H4 (cell line): Measurements from ENCODE around the gene GUCA2B. TPM values are rescaled to one million over a fixed set of nuclear protein-coding genes. Genes with fewer than 3 reads are reported as not detected.

ENCODE experiments used
- DNase-seq: peaks from one replicate; pipeline ENCODE4 v3.0.0-alpha.2; 2015; ENCODE audit warnings: low spot score
- total RNA-seq: library from RNA; depleted of rRNA; stranded (reverse); fragments of >200 nt; shearing (Covaris generic); gene quantifications from 2 replicates; pipeline ENCODE4 v1.2.3, GENCODE V29; 2014; rRNA removed

The GUCA2B gene
- total RNA-seq: not detected in 2 replicates

DNA sequence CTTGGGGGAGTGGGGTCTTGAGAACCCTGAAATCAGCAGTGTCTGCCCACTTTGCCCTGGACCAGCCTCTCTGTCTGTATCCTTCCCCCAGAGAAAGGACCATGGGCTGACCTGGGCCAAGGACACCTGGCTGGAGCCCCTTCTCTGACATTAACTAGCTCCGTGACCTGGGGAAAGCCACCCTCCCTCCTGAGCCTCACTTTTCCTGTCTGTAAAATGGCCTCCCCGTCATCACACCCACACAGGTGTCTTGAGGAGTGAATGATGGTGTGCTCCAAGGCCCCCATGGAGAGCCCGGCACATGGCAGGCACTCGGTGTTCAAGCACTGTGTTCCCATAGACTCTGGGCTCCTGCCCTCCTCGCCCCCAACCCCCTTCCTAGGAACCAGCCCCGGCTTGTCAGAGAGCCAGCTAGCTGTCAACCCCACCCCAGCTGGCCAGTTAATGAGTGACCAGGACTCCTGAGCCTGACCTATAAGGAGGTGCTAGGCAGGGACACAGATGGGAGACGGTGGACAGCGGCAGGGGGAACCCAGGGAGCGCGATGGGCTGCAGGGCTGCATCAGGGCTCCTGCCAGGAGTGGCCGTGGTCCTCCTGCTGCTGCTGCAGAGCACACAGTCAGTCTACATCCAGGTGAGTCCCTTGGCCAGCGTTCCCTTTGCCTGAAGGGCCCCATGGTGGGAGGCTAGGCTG lies at the start of gene GUCA2B:
Gene GUCA2B, plus strand, starts transcription at position 504 of the 694 bp plus-strand sequence. Its CDS starts 41 bp downstream, at position 545.
- no peak for DNase-seq

DNA sequence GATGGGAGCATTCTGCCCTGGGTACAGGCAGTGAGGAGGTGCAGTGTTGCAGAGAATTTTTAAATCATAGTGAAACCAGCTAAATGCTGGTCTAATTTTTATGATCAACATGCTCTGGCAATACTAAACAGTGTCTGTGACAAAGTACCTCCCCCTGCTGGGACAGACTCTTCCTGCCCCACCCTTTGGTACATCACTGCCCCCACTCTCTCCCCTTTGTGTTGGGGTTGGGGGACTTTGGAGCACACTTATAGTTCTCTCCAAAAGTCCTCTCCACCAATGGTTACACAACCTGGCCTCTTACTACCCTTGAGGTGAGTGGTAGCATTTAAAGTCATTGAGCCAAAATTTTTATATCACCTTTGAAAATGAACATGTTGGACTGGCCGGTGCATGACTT lies 48.2 kb upstream of the GUCA2B start:
- no peak for DNase-seq

DNA sequence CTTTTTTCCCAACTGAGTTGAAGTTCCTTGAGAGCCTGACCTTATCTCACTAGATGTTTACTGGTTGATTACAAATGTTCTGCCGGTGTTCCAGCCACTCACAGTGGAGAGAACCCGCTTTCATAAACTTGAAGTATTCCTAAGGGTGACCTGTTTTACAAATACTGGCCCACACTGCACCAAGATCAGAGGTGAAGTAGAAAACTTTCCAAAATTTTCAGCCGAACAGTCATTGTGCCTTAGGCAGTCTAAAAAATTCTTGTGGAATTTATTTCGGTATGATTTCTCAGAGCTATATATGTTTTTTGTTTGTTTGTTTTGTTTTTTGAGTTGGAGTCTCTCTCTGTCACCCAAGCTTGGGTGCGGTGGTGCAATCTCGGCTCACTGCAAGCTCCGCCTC lies 44.9 kb upstream of the GUCA2B start:
- DNase-seq: no peak

DNA sequence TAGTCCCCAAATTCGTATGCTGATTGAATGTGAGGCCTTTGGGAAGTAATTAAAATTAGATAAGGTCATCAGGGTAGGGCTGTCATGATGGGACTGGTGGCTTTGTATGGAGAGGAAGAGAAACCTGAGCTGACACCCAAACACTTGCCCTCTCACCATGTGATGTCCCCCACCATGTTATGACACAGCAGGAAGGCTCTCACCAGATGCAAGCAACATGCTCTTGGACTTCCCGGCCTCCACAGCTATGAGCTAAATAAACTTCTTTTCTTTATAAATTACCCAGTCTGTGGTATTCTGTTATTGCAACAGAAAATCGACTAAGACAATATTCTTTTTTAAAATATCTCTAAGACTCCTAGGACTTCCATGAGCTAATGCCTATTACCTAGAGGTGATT lies 43.6 kb upstream of the GUCA2B start:
- peak; percentile 2 for DNase-seq

DNA sequence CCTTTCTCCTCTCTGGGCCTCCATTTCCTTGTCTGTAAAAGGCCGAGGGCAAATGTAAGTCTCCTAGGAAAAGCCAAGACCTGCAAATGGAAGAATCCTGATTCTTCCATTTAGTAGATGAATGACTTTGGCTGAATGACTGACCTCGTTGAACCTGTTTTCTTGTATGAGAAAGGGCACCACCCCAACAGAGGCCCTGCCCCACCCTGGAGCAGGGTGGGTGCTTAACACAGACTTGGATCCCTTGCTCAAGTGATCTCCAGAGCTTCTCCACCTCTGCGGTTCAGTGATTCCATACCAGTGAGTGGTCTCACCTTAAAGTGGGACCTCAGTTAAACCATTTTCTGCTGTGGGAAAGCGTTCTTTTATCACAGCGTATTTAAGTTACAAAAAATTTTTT lies 39.0 kb upstream of the GUCA2B start:
- no peak for DNase-seq

DNA sequence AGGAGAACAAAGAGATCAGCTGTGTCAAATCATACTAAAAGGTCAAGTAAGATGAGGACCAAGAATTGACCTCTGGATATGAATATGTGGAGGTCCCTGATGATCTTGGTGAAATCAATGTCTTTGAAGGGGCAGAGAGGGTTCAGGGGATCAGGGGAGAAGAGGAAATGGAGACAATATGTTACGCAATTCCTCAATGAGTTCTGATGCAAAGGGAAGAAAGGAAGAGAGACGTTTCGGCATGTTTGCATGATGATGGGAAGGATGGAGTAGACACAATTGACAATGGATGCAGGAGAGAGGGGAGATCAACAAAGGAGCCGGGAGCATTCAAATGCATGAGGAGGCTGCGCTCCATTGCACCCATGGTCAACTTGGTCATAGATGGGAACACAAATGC lies 36.0 kb upstream of the GUCA2B start:
- DNase-seq: no peak

DNA sequence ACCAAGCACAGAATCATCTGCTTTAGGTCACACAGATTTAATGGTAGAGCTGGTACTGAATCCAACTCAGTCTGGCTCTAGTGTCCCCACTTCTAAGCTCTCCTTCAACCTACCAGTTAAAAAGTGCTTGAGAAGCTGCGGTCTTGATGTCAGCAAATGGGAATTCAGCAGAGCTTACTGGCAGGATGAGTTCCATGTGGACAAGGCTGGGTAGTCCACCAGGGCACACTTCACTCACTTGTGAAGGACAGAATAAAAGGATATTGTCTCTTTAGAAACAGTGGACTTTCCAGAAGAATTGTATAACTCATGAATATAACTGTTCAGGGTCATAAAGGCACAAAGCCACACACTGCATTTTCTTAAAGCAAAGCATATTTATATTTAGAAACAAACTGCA lies 35.1 kb upstream of the GUCA2B start:
- no peak for DNase-seq

DNA sequence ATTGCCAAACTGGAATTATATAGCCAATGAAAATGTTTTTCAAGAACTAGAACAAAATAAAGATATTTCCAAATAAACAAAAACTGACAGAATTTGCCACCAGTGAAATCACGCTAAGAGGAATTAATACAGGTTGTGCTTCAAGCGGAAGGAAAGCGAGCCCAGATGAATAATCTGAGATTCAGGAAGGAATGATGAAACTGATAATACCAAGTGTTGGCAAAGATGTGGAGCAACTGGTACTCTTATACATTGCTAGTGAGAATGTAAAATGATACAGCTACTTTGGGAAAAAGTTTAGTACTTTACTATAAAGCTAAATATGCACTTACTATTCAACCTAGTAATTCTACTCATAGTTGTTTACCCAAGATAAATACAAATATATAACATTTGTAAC lies 30.8 kb upstream of the GUCA2B start:
- DNase-seq: no peak

DNA sequence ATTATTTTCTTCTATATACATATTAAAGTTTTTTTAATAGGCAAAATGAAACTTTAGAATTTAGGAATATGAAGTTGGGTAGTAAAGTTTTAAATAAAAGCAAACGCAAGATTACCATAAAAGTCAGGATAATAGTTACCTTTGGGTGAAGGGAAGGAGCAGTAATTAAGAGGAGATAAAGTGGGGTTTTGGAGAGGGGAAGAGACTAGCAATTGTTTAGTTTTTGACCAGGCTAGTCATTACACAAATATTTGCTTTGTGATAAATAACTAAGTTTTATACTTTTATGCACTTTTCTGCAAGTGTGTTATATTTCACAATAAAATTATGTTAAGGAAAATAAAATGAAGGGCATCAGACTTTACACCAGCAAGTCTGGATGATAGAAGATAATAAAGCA lies 27.7 kb upstream of the GUCA2B start:
- DNase-seq: no peak

DNA sequence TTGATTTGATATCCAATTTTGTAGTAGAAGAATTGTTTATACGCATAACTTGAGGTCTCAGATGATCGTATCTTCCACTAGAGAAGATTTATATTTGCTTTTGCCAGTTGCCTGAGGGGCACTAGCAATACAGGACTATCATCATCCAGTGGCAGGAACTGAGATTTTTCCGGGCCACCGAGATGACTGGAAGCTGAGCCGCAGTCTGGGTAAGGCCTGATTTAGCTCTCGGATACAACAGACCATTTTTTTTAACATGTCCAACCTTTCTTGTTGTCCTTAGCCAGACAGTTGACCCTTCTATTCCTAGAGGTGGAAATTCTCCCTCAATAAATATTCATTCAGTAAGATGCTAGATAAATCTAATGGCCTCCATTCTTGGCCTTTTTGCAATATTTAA lies 25.4 kb upstream of the GUCA2B start:
- no peak for DNase-seq

DNA sequence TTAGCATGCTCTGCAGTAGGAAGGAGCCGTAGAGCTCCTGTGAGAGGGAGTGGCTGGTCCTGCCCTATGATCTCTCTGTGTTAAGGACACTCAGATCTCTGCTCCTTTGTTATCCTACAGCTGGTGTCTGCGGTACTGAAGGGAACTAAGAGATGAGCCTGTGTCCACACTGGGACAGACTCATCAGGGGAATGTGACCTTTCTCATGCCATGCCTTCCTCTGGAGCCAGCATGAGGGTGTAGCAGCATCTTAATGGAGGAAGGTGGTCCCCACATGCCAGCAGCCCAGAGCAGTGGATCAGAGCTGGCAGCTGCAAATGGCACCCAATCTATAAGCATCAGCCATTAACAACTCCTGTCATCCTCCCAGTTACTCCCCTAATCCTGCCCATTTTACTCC lies 24.7 kb upstream of the GUCA2B start:
- peak; percentile 2 for DNase-seq

DNA sequence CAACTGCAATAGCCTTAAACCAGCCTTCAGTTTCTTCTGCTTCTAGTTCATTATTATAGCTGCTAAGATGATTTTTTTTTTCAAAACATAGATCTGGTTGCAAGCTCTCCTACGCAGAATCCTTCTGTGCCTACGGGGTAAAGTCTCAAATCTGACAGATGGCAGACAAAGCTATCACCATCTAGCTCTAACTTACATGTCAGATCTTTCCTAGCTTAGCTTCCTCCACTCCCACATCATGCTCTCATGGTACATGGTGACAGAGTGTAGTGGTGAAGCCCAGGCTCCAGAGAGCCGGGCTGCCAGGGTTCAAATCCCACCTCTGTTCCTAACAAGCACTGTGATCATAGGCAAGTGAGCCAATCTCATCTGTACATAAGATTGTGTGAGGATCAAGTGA lies 24.2 kb upstream of the GUCA2B start:
- DNase-seq: peak; percentile 3

DNA sequence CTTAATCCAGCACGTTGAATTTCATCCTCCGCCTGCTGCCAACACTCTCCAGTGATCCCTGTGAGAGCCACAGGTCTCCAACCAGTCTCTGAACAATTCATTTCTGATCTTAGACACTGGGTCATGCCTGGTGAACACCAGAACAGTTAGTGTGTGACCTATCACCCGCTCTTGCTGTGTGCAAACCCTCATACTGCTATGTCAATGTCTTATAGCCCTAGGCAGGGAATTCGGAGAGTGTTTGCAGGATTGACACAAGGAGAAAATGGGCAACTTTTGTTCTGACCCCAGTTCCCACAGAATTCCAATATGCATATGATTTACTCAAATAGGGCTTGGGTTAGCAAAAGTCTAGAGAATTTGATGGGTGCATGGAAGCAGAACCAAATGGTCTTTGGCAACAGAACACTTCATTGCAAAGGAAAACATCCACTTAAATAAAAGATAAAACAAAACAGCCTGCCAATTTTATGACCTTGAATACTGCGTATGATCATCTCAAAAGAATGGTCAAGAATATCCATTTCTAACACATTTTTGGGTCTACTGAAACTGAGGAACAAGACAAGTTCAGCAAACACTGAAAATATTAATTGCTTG lies 23.0 kb upstream of the GUCA2B start:
- peak; percentile 2 for DNase-seq

DNA sequence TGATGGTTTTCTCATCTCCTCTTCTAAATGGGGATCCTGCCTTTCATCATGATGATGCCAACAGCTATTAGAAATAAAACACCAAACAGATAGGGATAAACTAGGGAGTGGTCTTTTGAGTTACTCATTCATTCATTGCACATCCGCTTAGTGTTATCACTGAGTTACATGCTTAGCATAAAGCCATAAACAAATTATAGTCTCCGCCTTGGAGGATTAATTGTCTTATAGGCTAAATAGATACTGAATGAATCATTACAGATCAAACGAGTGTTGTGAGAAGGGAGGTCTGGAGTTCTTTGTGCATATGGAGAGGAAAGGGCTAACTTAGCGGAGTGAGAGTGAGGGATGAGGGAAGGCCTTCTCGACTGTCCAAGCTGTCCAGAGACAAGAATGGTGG lies 19.8 kb upstream of the GUCA2B start:
- peak; percentile 2 for DNase-seq

DNA sequence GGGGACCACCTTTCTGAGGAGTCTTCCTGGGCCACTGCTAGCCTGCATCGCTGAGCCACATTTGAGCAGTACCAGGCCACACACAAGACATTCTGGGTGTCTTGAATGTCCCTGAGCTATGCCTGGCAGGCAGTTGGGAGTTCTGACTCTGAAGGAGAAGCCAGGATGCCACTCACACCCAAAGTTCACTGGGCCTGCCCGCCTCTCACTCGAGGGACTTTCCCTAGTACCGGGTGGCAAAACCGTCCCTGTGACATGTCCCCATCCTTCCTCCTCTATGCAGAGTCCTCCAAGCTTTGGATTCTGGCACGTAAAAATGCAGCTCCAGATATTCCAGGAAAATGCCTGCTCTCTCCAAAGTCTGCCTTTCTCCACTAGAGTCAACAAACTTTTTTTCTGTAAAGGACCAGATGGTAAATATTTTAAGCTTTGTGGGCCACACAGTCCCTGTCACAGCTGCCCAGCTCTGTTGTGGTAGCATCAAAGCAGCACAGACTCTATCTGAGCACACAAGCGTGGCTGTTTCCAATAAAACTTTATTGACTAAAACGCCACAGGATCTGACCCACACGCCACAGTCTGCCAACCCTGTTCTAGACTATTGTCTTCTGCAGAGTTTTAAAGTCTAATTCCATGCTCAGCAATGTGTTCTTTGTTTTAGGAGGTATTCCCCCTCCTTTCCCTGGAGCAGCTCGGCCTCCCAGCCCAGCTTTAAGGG lies 19.2 kb upstream of the GUCA2B start:
- no peak for DNase-seq

DNA sequence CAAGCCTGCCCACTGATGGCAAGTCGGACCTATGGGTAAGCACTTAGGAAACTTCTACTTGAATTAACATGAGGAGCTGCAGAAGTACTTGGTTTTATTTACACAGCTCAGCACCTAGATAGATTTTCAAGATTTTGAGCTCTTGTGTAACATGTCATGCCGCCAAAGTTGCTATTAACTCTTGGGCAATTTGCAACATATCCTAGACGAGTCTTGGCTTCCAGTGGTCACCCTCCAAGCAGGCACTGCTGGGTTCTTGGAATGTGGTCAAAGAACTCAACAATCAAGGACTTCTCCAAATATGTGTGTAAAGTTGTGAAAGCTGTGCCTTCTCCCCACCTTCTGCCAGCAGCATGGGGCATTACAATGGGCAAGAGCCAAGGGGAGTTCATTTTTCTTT lies 17.8 kb upstream of the GUCA2B start:
- DNase-seq: peak; percentile 12

DNA sequence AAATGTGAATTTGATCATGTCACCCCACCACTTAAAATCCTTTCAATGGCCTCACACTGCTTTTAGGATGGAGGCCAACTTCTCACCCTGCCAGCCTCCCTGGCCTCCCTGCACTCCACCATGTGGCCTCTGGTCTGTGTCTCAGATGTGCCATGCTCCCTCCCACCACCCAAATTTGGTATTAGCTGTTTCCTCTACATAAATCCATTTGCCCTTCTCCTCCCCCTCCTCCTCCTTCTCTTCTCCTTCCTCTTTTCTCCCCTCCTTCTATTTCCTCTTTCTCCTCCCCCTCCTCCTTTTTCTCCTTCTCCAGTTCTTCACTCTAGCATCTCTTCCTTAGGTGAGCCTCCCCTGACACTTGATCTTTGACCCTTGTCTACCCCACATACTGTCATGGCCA lies 16.7 kb upstream of the GUCA2B start:
- no peak for DNase-seq

DNA sequence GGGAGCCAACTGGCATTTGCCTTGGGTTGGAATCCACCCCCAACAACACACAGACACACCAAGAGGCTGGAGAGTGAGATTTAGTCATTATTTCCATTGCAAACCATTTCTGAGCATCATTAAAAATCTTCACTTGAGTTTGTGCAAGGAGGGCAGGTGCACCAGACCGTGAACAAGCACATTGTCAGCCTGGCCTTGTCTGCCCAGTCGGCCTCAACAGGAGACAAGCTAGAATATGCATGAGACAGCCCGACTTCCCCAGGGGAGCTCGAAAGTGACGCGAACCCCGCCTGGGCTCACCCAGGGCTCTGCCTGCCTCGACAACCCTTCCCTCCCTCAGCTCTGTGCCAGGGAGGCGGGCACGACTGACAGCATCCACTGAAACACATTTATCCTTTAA lies 15.4 kb upstream of the GUCA2B start:
- DNase-seq: no peak

DNA sequence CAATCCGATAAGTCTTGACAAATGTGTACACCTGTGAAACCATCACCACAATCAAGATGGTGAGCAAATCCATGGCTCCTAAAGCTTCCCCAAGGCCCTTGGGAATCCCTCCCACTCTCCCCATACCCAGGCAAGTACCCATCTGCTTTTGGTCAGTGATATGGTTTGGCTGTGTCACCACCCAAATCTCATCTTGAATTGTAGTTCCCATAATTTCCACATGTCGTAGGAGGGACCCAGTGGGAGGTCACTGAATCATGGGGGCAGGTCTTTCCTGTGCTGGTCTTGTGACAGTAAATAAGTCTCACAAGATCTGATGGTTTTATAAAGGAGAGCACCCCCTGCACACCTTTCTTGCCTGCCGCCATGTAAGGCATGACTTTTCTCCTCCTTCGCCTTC lies 14.6 kb upstream of the GUCA2B start:
- DNase-seq: peak; percentile 1

DNA sequence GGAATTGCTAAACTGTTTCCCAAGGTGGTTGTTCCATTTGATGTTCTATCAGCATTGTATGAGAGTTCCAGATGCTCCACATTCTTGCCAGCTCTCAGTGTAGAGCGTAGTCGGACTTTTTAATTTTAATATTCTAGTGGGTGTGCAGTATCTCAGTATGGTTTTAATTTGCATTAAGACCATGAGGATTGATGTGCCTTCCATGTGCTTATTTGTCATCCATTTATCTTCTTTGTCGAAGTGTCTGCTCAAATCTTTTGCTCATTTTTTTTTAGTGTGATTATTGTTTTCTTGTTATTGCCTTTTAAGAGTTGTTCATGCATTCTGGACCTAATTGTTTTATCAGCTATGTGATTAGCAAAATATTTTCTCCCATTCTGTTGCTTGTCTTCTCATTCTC lies 13.8 kb upstream of the GUCA2B start:
- no peak for DNase-seq

DNA sequence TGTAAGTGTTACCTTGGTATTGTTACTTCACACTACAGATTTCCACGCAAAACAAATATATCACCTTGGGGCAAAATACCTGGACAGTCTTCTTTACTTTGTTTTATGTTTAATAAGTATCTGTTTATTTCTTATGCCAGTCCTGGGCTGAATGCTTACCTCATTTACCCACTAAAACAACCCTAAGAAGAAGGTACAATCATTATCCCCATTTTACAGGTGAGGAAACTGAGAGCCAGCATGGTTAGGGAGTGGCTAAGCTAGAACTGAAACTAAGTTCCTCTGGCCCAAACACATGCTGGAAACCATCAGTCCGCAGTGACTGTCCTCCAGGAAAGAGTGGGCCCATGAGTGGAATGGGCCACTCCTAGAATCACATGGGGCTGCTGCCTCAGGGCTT lies 13.0 kb upstream of the GUCA2B start:
- DNase-seq: no peak

DNA sequence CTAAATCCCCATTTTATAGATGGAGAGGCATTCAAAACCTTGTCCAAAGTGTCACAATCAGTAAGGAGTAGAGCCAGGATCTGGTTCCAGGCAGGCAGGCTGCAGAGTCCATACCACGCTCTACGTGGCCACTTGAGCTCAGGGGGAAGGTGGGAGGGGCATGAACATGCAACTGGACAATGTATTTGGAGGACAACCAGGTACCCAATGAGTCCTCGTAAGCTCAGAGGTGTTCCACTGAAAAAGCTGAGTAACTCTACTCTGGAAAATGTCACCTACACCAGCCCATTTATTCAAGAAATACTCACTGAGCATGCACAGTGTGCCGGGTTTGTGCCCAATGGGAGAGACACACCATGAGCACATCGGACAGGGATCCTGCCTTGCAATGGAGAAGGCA lies 11.2 kb upstream of the GUCA2B start:
- peak; percentile 2 for DNase-seq
